A375 (cell line): ENCODE measurements around the gene LGALS1. TPM values are rescaled to one million over a fixed set of nuclear protein-coding genes. Genes with fewer than 3 reads are reported as not detected.

Source experiments
- small RNA-seq: library from RNA; depleted of rRNA; stranded (forward); fragments of <200 nt; gene quantifications from one replicate; pipeline ENCODE3, GENCODE V24; 2014
- total RNA-seq: library from RNA; depleted of rRNA; stranded (reverse); fragments of >200 nt; shearing (Covaris generic); gene quantifications from 2 replicates; pipeline ENCODE4 v1.2.3, GENCODE V29; 2014; rRNA removed

Gene LGALS1
- total RNA-seq, result 1,695 and 1,774 TPM in 2 replicates

GRCh38 chr22:37674951-37675929 is at the start of gene LGALS1:
TSS of gene LGALS1 (plus strand) at chr22:37675636. CDS start at chr22:37675703, 67 bp downstream.

GRCh38 chr22:37639070-37639760 is 36.2 kb upstream of the LGALS1 start, which contains the start of gene SH3BP1:
TSS of gene SH3BP1 (plus strand) at chr22:37639669. CDS start at chr22:37639788, 119 bp downstream.

DNA sequence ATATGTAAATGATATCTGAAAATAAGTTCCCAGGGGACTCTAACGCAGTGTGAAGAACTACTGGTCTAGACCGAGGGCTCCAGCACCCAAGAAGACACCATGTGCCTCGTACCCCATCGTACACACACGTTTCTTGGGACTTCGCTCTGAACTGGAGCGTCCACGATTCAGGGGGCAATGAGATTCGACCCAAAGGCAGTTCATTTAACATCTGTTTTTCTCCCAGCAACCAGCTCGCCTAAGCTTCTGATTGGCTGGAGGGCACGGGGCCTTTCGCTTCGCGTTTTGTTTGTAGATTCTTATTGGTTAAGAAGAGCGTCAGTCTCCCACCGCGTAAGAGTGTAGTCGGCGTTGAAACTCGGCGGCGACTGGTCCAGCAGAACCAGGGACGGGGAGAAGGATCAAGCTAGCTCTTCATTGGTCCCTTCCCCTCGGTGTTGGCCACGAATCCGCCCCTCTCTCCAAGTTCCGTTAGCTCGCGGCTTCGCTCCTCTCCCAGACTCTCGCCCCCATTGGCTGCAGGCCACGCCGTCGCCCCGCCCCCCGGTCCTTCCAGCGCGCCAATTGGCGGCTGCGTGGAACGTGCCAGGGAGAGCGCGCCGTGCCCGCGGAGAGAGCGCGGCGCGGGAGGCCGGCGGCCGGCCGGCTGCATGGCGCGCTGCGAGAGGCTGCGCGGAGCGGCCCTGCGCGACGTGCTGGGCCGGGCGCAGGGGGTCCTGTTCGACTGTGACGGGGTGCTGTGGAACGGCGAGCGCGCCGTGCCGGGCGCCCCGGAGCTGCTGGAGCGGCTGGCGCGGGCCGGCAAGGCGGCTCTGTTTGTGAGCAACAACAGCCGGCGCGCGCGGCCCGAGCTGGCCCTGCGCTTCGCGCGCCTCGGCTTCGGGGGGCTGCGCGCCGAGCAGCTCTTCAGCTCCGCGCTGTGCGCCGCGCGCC is 17.0 kb upstream of the LGALS1 start, which contains the start of gene PDXP:
TSS of gene PDXP (plus strand) at position 591 of the 933 bp plus-strand sequence. CDS start at position 651, 60 bp downstream.

DNA sequence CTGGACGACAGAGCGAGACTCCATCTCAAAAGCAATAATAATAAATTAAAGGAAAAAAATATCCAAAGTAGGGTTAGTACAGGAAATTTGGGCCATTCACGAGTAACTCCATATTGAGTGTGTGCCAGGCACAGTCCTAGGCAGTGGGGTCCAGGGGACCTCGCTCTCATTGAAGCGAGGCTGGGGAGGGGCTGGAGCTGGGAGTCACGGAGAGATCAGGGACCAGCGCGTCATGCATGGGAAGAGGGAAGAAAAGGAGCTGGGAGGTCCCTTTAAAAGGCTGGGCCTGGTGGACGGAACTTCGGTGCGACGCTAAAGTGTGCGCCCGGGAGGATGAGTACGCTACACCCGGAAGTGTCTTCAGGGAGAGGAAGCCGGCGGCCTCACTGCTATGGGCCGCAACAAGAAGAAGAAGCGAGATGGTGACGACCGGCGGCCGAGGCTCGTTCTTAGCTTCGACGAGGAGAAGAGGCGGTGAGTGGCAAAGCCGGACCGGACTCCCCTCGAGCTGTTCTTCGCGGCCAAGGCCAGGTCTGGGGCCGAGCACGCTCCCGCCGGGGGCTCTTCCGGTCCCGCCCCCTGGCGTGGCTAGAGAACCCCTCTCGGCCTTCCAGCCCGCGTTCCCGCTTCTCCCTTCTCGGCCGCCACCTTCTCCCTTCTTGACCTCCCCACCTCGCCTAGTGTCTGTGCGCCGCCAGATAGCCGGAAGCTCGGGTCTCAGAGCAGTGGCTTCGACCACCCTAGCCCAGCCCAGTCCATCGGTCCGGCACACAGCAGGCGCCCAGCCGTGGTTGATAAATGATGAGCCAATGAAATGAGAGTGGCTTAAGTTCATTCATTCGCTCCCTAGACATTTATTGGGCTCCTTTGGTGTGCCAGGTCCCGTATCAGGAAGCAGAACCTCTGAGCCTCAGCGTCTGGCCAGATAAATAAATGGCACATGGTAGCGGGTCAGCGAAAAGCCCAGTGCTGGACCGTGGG is 10.9 kb downstream of the LGALS1 start, which contains the start of gene NOL12:
TSS of gene NOL12 (plus strand) at position 342 of the 981 bp plus-strand sequence. CDS start at position 392, 50 bp downstream.

DNA sequence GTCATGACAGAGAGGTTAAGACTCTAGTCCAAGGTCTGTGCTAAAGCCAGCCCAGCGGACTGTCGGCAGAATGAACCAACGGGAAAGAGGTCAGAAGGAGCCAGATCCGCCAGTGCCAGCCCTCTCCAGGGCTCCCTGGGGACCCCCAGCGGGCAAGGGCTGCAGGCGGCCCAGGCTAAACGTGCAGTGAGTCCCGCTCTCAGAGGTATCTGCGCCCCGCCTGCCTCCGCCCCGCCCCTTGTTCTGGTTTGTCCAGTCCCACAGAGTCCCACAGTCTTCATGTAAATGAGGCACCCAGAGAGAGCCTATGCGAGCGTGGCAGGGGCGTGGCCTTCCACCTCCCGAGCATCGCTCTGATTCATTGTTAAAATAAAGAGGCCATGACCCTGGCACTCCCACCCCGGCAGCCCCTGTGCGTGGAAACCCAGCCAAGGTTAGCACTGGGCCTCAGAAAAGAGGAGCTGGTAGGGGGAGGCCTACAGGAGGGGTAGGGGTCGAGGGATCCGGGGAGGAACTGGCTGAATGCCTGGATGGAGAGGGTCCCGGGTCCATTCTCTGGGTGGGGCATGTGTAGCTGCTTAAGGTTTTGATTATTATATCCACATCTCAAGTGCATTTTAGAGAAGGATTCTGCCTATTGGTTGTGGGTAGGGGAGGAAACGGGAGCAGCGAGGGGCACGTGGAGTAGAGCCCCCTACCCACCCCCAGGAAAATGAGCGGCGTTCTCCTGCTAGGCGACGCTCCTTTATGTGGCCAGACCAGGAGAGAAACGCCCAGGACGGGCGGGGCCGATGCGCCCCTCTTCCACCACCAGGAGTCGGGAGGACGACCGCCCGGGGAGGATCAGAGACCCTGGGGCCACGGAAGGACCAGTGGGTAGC is 21.5 kb downstream of the LGALS1 start, which contains the start of gene TRIOBP:
TSS of gene TRIOBP (plus strand) at position 392 of the 881 bp plus-strand sequence. CDS start 4,318 bp downstream, outside the sequence.

Small RNA genes within 50 kb of the gene (small RNA-seq; reads per million reads assigned to genes)
- not detected for gene RN7SL385P

Other genes with a start within 250 kb of the LGALS1 start
- gene ELFN2, start 248.2 kb upstream of the LGALS1 start, total RNA-seq, result 0.13 and 0.30 TPM in 2 replicates
- gene MFNG, start 189.3 kb upstream of the LGALS1 start, total RNA-seq, result 2.0 and 2.5 TPM in 2 replicates
- 35.8 and 36.7 TPM in 2 replicates for gene CARD10, start 156.2 kb upstream of the LGALS1 start, total RNA-seq
- 7.6 and 10.9 TPM in 2 replicates for gene CDC42EP1, start 115.2 kb upstream of the LGALS1 start, total RNA-seq
- not detected in 2 replicates for gene LGALS2, start 95.5 kb upstream of the LGALS1 start, total RNA-seq
- gene GGA1, start 66.8 kb upstream of the LGALS1 start, total RNA-seq, result 73.5 and 73.7 TPM in 2 replicates
- gene SH3BP1, start 36.0 kb upstream of the LGALS1 start, total RNA-seq, result 11.0 and 14.9 TPM in 2 replicates
- gene PDXP, start 16.9 kb upstream of the LGALS1 start, total RNA-seq, result 29.7 and 30.5 TPM in 2 replicates
- gene NOL12, start 10.7 kb downstream of the LGALS1 start, total RNA-seq, result 52.5 and 60.5 TPM in 2 replicates
- 114 and 118 TPM in 2 replicates for gene TRIOBP, start 21.4 kb downstream of the LGALS1 start, total RNA-seq
- gene GCAT, start 132.3 kb downstream of the LGALS1 start, total RNA-seq, result 14.6 and 17.4 TPM in 2 replicates
- gene GALR3, start 147.7 kb downstream of the LGALS1 start, total RNA-seq, result not detected in 2 replicates
- 43.5 and 50.7 TPM in 2 replicates for gene ANKRD54, start 168.7 kb downstream of the LGALS1 start, total RNA-seq
- gene EIF3L, start 173.8 kb downstream of the LGALS1 start, total RNA-seq, result 429 and 461 TPM in 2 replicates
- gene MICALL1, start 230.7 kb downstream of the LGALS1 start, total RNA-seq, result 56.4 and 64.6 TPM in 2 replicates